DOHH2 (cell line): Measurements from ENCODE around the gene LEMD1.

Experiments used
- H3F3A ChIP-seq: fragments of 200-600 bp; sonication (generic), shearing (Covaris generic); 2 replicates; pipeline ENCODE4 v1.6.0; 2016; ENCODE audit warnings: antibody characterized with exemption, mild to moderate bottlenecking; ENCODE audit not compliant: control insufficient read depth, insufficient read depth
- H3K27ac ChIP-seq: fragments of 200-600 bp; sonication (generic); 2 replicates; pipeline ENCODE4 v1.5.1; 2014; ENCODE audit warnings: low read depth, mild to moderate bottlenecking, low read length, moderate library complexity
- H3K27me3 ChIP-seq: fragments of 200-600 bp; sonication (generic); 2 replicates; pipeline ENCODE4 v1.6.1; 2014; ENCODE audit warnings: mild to moderate bottlenecking, low read length, mixed read lengths; ENCODE audit not compliant: control insufficient read depth
- H3K36me3 ChIP-seq: fragments of 200-600 bp; sonication (generic); 2 replicates; pipeline ENCODE4 v1.6.1; 2014; ENCODE audit warnings: mild to moderate bottlenecking, low read length, moderate library complexity, mixed read lengths; ENCODE audit not compliant: control insufficient read depth
- H3K4me1 ChIP-seq: fragments of 200-600 bp; sonication (generic); 2 replicates; pipeline ENCODE4 v1.6.1; 2014; ENCODE audit warnings: mild to moderate bottlenecking, low read length, mixed read lengths; ENCODE audit not compliant: control insufficient read depth
- H3K4me2 ChIP-seq: fragments of 200-600 bp; sonication (generic); 2 replicates; pipeline ENCODE4 v1.6.0; 2014; ENCODE audit warnings: mild to moderate bottlenecking, low read length, moderate library complexity
- H3K4me3 ChIP-seq: fragments of 200-600 bp; sonication (generic); 2 replicates; pipeline ENCODE4 v1.5.1; 2014; ENCODE audit warnings: mild to moderate bottlenecking, low read length, mixed read lengths
- H3K79me2 ChIP-seq: fragments of 200-600 bp; sonication (generic); 2 replicates; pipeline ENCODE4 v1.6.1; 2014; ENCODE audit warnings: mild to moderate bottlenecking, low read length, mixed read lengths; ENCODE audit not compliant: control insufficient read depth
- H3K9me2 ChIP-seq: fragments of 200-600 bp; sonication (generic); replicated peaks from 2 replicates; pipeline ENCODE4 v1.6.1; 2014; ENCODE audit warnings: mild to moderate bottlenecking, low read length, mixed read lengths; ENCODE audit not compliant: control insufficient read depth
- H3K9me3 ChIP-seq: fragments of 200-600 bp; sonication (generic); 2 replicates; pipeline ENCODE4 v1.6.1; 2014; ENCODE audit warnings: antibody characterized with exemption, low read length, mixed read lengths; ENCODE audit not compliant: control insufficient read depth, insufficient read depth
- H4K20me1 ChIP-seq: fragments of 200-600 bp; sonication (generic); 2 replicates; pipeline ENCODE4 v1.6.0; 2014; ENCODE audit warnings: low read depth, mild to moderate bottlenecking, antibody characterized with exemption, low read length, moderate library complexity; ENCODE audit not compliant: control insufficient read depth, insufficient read depth
- CTCF ChIP-seq: fragments of 200-600 bp; sonication (generic); IDR thresholded peaks from one replicate; pipeline ENCODE4 v1.5.1; 2014; ENCODE audit warnings: antibody characterized with exemption, mild to moderate bottlenecking, low read depth, low read length; ENCODE audit not compliant: poor library complexity, severe bottlenecking
- EZH2phosphoT487 ChIP-seq: fragments of 200-600 bp; sonication (generic); IDR thresholded peaks from 2 replicates; pipeline ENCODE4 v1.6.1; 2017; ENCODE audit warnings: borderline replicate concordance, mild to moderate bottlenecking, antibody characterized with exemption, low read length, moderate library complexity, mixed read lengths

LEMD1 gene

GRCh38 chr1:205451202-205451601 lies 29.3 kb upstream of the LEMD1 start:
- H3K79me2 ChIP-seq, result no peaks in the 10 kb centered on the region
- H3K9me3 ChIP-seq, result no peaks in the 10 kb centered on the region
- no peak overlapping the region for H3K4me2 ChIP-seq
- H3K36me3 ChIP-seq, result no peaks in the 10 kb centered on the region
- H3K4me3 ChIP-seq, result no peak overlapping the region
- peaks cover 12% of the 10 kb centered on the region for H3K4me1 ChIP-seq
- peaks cover 55% of the 10 kb centered on the region for H3K27me3 ChIP-seq
- H4K20me1 ChIP-seq, result no peaks in the 10 kb centered on the region
- TF ChIP-seq EZH2phosphoT487 (no peak), CTCF (no peak)
- H3K27ac ChIP-seq, result no peak overlapping the region
- H3F3A ChIP-seq, result no peaks in the 10 kb centered on the region
- H3K9me2 ChIP-seq, result no peaks in the 10 kb centered on the region

- H3K4me1 ChIP-seq, result peaks cover 17% of the 10 kb centered on the region
- no peaks in the 10 kb centered on the region for H3F3A ChIP-seq
- no peaks in the 10 kb centered on the region for H3K9me2 ChIP-seq
- no peak overlapping the region for H3K4me2 ChIP-seq
- H3K36me3 ChIP-seq, result no peaks in the 10 kb centered on the region
- no peak overlapping the region for H3K27ac ChIP-seq
- no peaks in the 10 kb centered on the region for H3K79me2 ChIP-seq
- no peaks in the 10 kb centered on the region for H3K9me3 ChIP-seq
- H3K4me3 ChIP-seq, result no peak overlapping the region
- peaks cover 48% of the 10 kb centered on the region for H3K27me3 ChIP-seq
- no peaks in the 10 kb centered on the region for H4K20me1 ChIP-seq
- no peak for TF ChIP-seq CTCF
- TF ChIP-seq EZH2phosphoT487, result no peak
Measured at GRCh38 chr1:205450448-205450847, 28.6 kb upstream of the LEMD1 start.

- H3K4me2 ChIP-seq, result peak overlapping the region; percentile 32; the same call in 1 of the 2 replicates
Measured at GRCh38 chr1:205449750-205450443, 28.0 kb upstream of the LEMD1 start.

More at GRCh38 chr1:205449750-205450443, 28.0 kb upstream of the LEMD1 start:
- H3F3A ChIP-seq, result no peaks in the 10 kb centered on the region
- H3K4me3 ChIP-seq, result no peak overlapping the region
- H3K4me1 ChIP-seq, result peaks cover 23% of the 10 kb centered on the region
- no peak overlapping the region for H3K27ac ChIP-seq
- H3K27me3 ChIP-seq, result peaks cover 44% of the 10 kb centered on the region
- no peaks in the 10 kb centered on the region for H3K9me2 ChIP-seq
- no peaks in the 10 kb centered on the region for H4K20me1 ChIP-seq
- no peaks in the 10 kb centered on the region for H3K9me3 ChIP-seq
- H3K79me2 ChIP-seq, result no peaks in the 10 kb centered on the region
- no peaks in the 10 kb centered on the region for H3K36me3 ChIP-seq
- TF ChIP-seq EZH2phosphoT487 (no peak), CTCF (no peak)
